ENCODE results near the gene CCL5. TPM values are rescaled to one million over a fixed set of nuclear protein-coding genes. Genes with fewer than 3 reads are reported as not detected.
A peak's percentile ranks its signal among the peaks of the same experiment; 100 is the strongest.

Gene CCL5
- total RNA-seq (2021; ENCODE audit: unreplicated experiment) (0.34 TPM), Bru-seq, nascent RNA (percentile 11 among the genes with signal in this experiment), BruChase-seq, experiment 1, labeled RNA remaining after a 6-hour chase (not detected), BruChase-seq, experiment 2, labeled RNA remaining after a 2-hour chase (percentile 13 among the genes with signal in this experiment)
- 0.04 and 0.08 TPM in 2 replicates for polyA plus RNA-seq (2012)
- long read RNA-seq = 0 reads

DNA sequence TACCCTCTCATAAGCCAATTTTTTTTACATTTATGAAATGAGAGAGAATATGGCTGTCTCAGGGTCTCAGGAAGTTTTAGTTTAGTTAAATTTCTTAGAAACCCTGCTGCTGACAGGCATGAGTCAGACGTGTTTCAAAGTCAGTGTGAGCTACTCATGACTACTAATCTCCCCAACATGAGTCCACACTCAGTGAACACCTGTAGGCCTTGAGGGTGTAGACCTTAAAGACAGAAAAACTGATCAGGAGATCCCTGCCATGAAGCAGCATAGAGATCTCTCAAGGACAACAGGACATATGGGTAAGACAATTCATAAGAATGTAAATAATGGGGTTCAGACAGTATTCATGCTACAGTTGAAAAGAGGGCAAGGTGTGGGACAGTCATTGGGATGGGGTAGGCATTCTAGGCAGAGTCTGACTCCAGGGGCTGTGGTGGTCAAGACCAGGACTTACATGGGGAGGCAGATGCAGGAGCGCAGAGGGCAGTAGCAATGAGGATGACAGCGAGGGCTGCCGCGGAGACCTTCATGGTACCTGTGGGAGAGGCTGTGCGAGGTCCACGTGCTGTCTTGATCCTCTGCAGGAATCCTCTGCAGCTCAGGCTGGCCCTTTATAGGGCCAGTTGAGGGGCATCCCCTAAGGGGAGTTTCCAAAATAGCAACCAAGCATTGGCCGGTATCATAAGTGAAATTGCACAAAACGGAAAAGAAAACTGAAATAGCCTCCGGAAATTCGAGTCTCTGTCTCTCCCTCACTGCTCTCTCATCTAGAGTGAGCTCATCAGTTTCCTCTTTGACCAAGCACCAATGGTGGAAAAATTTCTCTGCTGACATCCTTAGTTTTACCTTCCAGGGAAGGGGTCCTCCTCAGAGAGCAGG, at the start of gene CCL5:
Gene CCL5, minus strand, starts transcription at position 588 of the 882 bp plus-strand sequence.
- Histone ChIP-seq H2AFZ (ENCODE audit: low read depth, low read length, poor library complexity, severe bottlenecking) (no peak within 1 kb of the TSS), H3K9me2 (ENCODE audit: insufficient read depth) (no peaks in the 10 kb centered on the region), H3K9me3 (ENCODE audit: control insufficient read depth in 1 of 2, insufficient read depth in 1 of 2, low read depth in 1 of 2, low read length in 2 of 2) (no peaks in the 10 kb centered on the region), H3K4me3 (replicated peaks in 1 of 2; ENCODE audit: low read depth in 1 of 2, low read length in 2 of 2) (no peak within 1 kb of the TSS), H3K4me2 (ENCODE audit: low read length) (no peak within 1 kb of the TSS), H3K27ac (ENCODE audit: low read depth, low read length) (no peak within 1 kb of the TSS), H3K36me3 (ENCODE audit: control insufficient read depth in 1 of 2, insufficient read depth in 2 of 2, low read length in 2 of 2) (no peaks in the 10 kb centered on the region), H4K20me1 (ENCODE audit: insufficient read depth) (no peaks in the 10 kb centered on the region), H3K79me2 (ENCODE audit: insufficient read depth, low read length) (no peaks in the 10 kb centered on the region), H3K4me1 (ENCODE audit: control insufficient read depth in 1 of 2, insufficient read depth in 2 of 2, low read length in 2 of 2) (no peaks in the 10 kb centered on the region), H3K9ac (ENCODE audit: low read length) (no peak within 1 kb of the TSS), H3K27me3 (ENCODE audit: insufficient read depth, low read length) (no peaks in the 10 kb centered on the region)
- TF ChIP-seq, protein P1, sequence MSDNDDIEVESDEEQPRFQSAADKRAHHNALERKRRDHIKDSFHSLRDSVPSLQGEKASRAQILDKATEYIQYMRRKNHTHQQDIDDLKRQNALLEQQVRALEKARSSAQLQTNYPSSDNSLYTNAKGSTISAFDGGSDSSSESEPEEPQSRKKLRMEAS (IDR thresholded peaks at IDR 0.05) = no peak
- TF ChIP-seq ELF1 (IDR thresholded peaks at IDR 0.05; ENCODE audit: borderline replicate concordance, low read depth) (no peak), ZFX (IDR thresholded peaks at IDR 0.05) (no peak), ZNF274 (IDR thresholded peaks at IDR 0.05; ENCODE audit: low read depth, low read length) (no peak), YY1 (IDR thresholded peaks at IDR 0.05; ENCODE audit: extremely low read depth, insufficient replicate concordance, low read depth, low read length) (no peak), REST (IDR thresholded peaks at IDR 0.05; ENCODE audit: low read depth) (no peak), SIN3A (IDR thresholded peaks at IDR 0.05; ENCODE audit: low read depth) (no peak)
- TF ChIP-seq, protein P2, sequence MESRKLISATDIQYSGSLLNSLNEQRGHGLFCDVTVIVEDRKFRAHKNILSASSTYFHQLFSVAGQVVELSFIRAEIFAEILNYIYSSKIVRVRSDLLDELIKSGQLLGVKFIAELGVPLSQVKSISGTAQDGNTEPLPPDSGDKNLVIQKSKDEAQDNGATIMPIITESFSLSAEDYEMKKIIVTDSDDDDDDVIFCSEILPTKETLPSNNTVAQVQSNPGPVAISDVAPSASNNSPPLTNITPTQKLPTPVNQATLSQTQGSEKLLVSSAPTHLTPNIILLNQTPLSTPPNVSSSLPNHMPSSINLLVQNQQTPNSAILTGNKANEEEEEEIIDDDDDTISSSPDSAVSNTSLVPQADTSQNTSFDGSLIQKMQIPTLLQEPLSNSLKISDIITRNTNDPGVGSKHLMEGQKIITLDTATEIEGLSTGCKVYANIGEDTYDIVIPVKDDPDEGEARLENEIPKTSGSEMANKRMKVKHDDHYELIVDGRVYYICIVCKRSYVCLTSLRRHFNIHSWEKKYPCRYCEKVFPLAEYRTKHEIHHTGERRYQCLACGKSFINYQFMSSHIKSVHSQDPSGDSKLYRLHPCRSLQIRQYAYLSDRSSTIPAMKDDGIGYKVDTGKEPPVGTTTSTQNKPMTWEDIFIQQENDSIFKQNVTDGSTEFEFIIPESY (IDR thresholded peaks at IDR 0.05; ENCODE audit: extremely low read depth, insufficient replicate concordance, low read length) = no peak
- ChIA-PET RAD21 (ENCODE audit: low non-redundant PET in 1 of 2, low total read pairs in 2 of 2, uncharacterized antibody in 2 of 2, unreplicated experiment in 2 of 2) (no interaction called here), POLR2A (no interaction called here), CTCF (no interaction called here)
- no peak for ATAC-seq
- no peak for DNase-seq (ENCODE audit: low read depth, low spot score)
- BruUV-seq (replicated peaks) = no TSS peak
- intact Hi-C loops (cut with micrococcal nuclease) = no loop called here

Data from HCT116 (cell line).